Uterus (tissue), 2 donors: ENCODE data around the gene ARID1B.

ENCODE experiments used
- CTCF ChIP-seq, 4 experiments: fragments of 200-600 bp in 2 of 4; fragments of 450-650 bp in 2 of 4; sonication (generic) in 2 of 4; IDR thresholded peaks; one replicate each; pipeline ENCODE4 v1.5.1; 2016 to 2019; ENCODE audit warnings: antibody characterized with exemption in 4 of 4, mild to moderate bottlenecking in 2 of 4, moderate library complexity in 1 of 4
- POLR2A ChIP-seq, 2 donors: fragments of 450-650 bp; IDR thresholded peaks; one replicate each; pipeline ENCODE4 v1.6.1; 2016; ENCODE audit warnings: antibody characterized with exemption in 2 of 2, mild to moderate bottlenecking in 1 of 2, moderate library complexity in 1 of 2

GRCh38 chr6:157185171-157185570 is 408.0 kb downstream of the ARID1B start:
- TF ChIP-seq CTCF (IDR thresholded peaks at IDR 0.05): no peak
- no peak for TF ChIP-seq POLR2A (IDR thresholded peaks at IDR 0.05)
